ENCODE measurements around the gene WNT8A. TPM values are rescaled to one million over a fixed set of nuclear protein-coding genes. Genes with fewer than 3 reads are reported as not detected.

WNT8A gene
- total RNA-seq, 1 experiment from 2014 or later = not detected

Other genes with a start within 250 kb of the WNT8A start
- gene MYOT, start 216.2 kb upstream of the WNT8A start, total RNA-seq (2014; rRNA removed; shearing (Covaris generic)) = not detected in 2 replicates
- not detected in 2 replicates for gene PKD2L2, start 194.6 kb upstream of the WNT8A start, total RNA-seq (2014; rRNA removed; shearing (Covaris generic))
- gene FAM13B, start 51.0 kb upstream of the WNT8A start, total RNA-seq (2014; rRNA removed; shearing (Covaris generic)) = 18.5 and 22.1 TPM in 2 replicates
- gene NME5, start 55.4 kb downstream of the WNT8A start, total RNA-seq (2014; rRNA removed; shearing (Covaris generic)) = not detected in 2 replicates
- 75.2 and 85.5 TPM in 2 replicates for gene BRD8, start 94.6 kb downstream of the WNT8A start, total RNA-seq (2014; rRNA removed; shearing (Covaris generic))
- gene KIF20A, start 95.1 kb downstream of the WNT8A start, total RNA-seq (2014; rRNA removed; shearing (Covaris generic)) = 89.5 and 91.9 TPM in 2 replicates
- 73.5 and 74.3 TPM in 2 replicates for gene CDC23, start 129.3 kb downstream of the WNT8A start, total RNA-seq (2014; rRNA removed; shearing (Covaris generic))
- gene GFRA3, start 190.6 kb downstream of the WNT8A start, total RNA-seq (2014; rRNA removed; shearing (Covaris generic)) = 0.15 TPM in 1 of 2 replicates, not detected in the other
- 29.5 and 36.3 TPM in 2 replicates for gene CDC25C, start 247.8 kb downstream of the WNT8A start, total RNA-seq (2014; rRNA removed; shearing (Covaris generic))